Measurements from ENCODE around the gene USPL1.

DNA sequence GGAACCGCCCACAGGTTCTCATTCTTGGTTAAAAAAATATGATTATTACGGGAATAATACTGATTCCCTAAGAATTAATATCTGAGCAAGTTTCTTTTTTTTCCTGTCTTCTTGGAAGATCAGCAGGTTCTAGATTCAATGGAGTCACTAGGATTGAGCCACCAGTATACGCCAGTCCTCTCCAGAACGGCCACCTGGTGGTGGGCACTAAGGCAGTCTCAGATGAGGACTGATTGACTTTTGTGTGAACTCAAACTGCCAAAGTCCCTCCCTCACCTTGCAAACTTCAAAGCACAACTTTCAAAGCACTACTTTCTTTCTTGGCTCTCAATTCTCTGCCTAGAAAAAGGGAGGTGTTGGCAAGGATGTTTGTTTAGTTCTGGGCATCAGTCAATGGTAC lies 84.3 kb downstream of the USPL1 start:
- TF ChIP-seq, protein P1, sequence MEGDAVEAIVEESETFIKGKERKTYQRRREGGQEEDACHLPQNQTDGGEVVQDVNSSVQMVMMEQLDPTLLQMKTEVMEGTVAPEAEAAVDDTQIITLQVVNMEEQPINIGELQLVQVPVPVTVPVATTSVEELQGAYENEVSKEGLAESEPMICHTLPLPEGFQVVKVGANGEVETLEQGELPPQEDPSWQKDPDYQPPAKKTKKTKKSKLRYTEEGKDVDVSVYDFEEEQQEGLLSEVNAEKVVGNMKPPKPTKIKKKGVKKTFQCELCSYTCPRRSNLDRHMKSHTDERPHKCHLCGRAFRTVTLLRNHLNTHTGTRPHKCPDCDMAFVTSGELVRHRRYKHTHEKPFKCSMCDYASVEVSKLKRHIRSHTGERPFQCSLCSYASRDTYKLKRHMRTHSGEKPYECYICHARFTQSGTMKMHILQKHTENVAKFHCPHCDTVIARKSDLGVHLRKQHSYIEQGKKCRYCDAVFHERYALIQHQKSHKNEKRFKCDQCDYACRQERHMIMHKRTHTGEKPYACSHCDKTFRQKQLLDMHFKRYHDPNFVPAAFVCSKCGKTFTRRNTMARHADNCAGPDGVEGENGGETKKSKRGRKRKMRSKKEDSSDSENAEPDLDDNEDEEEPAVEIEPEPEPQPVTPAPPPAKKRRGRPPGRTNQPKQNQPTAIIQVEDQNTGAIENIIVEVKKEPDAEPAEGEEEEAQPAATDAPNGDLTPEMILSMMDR (IDR thresholded peaks at IDR 0.05; ENCODE audit: poor library complexity) = no peak
- TF ChIP-seq EZH2 (IDR thresholded peaks at IDR 0.05; ENCODE audit: borderline replicate concordance) = no peak
